Stimulated activated CD4-positive, alpha-beta T cell treated with anti-CD3 and anti-CD28 coated beads, TNF-alpha, amount 100 ng/mL, for 24 hours (primary cell): ENCODE measurements around the gene PDGFC.
"Not testable (repeated sequence)": the region's sequence is repeated elsewhere in the genome, so short reads cannot be mapped to it uniquely, and the experiment has no call there.

Experiments
- DNase-seq, 3 experiments: peaks; one replicate each; pipeline ENCODE4 v3.0.0-alpha.2; 2020; ENCODE audit warnings: low read depth in 3 of 3

Gene PDGFC

DNA sequence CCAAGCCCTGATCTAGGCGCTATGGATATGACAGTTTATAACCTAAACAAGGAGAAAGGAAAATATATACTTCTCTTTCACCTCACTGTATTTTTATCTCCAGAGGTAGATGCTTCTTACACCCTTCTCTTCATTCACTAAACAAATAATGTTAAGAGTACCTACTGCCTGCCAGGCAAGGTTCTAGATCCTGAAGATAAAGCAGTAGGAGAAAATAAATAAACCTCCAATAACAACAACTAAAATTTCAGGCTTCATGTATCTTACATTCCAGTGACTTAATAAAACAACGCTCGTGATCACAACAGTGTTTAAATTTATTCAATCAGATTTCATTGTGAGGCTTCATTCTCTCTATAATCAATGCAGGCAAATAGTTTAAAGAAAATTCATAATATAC lies 20.7 kb downstream of the PDGFC start:
- no peak for DNase-seq

GRCh38 chr4:156950090-156950489 lies 21.5 kb downstream of the PDGFC start:
- DNase-seq = no peak

DNA sequence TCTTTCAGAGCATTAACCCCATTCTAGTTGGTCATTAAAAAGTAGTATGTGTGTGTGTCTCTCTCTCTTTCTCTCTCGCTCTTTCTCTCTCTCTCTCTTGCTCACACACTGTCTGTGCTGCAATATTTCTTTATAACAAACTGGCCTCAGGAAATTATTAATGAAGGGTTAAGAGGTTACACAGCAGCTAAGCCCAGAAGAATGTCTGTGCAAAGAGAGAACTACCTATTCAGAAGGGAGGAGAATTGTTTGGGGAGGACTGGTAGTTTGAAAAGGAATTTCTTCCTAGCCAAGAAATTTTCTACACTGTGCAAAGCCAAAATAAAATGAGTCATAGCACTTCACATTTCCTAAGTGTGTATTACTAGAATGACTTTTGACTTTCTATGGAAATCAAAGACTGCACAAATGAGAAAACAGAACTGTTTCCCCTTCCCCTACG lies 22.2 kb downstream of the PDGFC start:
- no peak for DNase-seq

GRCh38 chr4:156948738-156949137 lies 22.9 kb downstream of the PDGFC start:
- no peak for DNase-seq

DNA sequence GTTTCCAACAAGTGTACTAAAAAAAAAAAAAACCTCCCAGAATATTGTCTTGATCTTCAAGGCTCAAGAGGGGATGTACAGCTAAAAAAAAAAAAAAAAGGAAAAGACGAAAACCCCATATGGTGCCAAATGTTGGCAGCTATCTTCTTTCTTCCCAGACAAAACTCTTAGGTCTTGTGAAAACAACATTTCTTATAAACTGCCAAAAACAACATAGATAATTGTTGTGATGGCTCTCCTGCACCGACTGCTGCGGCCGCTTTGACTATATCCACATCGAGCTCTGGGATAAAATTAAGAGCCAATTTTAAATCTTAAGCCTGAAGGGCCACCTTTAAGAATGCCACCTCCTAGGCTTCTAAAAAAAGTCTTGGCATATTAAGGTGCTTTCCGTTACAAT lies 23.5 kb downstream of the PDGFC start:
- no peak for DNase-seq

GRCh38 chr4:156946516-156947424 lies 24.8 kb downstream of the PDGFC start:
- no peak for DNase-seq

DNA sequence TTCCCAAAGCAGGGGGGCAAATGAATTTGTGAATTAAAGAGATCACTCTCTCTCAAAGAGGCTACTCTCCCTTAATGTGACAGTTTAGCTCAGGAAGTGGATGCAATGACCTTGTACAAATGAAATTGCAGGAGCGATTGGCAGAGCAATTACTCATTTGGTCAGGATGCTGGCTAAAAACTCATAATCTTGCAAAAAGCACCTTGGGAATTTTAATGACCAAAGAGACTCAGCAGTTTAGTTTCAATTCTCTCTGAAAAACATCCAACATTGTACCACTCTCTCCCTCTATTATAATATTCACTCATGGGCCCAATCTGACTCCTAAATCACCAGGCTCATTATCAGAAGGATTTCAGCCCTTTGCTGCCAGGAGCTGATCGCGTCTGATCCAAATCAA lies 26.1 kb downstream of the PDGFC start:
- no peak for DNase-seq

DNA sequence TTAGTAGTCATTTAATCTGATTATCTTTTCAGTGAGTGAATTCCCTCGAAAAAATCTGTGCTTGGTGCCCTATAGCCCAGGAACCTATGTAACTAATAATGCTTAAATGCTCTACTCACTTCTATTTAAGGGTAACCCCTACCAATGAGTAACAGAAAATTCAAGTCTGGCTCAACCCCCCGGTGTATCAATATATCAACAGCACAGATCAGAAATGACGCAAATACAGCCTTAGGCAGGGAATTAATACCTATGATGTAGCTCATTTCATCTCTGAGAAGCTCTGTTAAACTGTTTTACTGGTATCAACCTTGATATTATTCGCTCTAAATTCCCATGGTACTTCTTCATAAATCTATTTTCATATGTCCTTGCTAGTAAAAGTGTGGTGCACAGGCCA lies 28.6 kb downstream of the PDGFC start:
- no peak for DNase-seq

- DNase-seq = no peak
Measured at GRCh38 chr4:156941940-156942548, 29.6 kb downstream of the PDGFC start.

GRCh38 chr4:156939801-156940200 lies 31.8 kb downstream of the PDGFC start:
- DNase-seq = no peak

GRCh38 chr4:156939139-156939538 lies 32.5 kb downstream of the PDGFC start:
- DNase-seq = no peak

DNA sequence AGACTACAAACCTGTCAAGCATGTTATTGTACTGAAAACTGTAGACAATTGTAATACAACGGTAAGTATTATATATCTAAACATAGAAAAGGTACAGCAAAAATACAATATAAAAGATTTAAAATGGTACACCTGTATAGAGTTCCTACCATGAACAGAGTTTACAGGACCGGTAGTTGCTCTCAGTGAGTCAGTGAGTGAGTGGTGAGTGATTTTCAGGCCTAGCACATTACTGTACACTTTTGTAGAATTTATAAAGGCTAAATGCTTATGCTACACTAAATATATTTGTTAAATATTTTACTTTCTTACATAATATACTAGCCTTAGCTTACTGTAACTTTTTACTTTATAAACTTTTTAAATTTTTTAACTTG lies 37.4 kb downstream of the PDGFC start:
- no peak for DNase-seq

DNA sequence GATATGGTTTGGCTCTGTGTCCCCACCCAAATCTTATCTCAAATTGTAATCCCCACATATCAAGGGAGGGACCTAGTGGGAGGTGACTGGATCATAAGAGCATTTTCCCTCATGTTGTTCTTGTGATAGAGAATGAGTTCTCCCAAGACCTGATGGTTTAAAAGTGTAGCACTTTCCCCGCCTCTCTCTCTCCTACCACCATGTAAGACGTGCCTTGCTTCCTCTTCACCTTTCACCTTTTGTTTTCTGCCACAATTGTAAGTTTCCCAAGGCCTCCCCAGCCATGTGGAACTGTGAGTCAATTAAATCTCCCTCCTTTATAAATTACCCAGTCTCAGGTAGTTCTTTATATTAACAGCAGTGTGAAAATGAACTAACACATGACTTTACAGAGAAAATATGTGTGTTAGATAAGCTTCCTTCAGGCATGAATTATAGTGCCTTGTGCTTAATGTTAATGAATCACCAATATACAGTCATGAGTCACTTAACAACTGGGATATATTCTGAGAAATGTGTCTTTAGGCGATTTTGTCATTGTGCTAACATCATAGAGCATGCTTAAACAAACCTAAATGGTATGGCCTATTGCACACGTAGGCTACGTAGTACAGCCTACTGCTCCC lies 37.9 kb downstream of the PDGFC start:
- no peak for DNase-seq

GRCh38 chr4:156932360-156932759 lies 39.2 kb downstream of the PDGFC start:
- DNase-seq = not testable (repeated sequence)

GRCh38 chr4:156931267-156931666 lies 40.3 kb downstream of the PDGFC start:
- no peak for DNase-seq

DNA sequence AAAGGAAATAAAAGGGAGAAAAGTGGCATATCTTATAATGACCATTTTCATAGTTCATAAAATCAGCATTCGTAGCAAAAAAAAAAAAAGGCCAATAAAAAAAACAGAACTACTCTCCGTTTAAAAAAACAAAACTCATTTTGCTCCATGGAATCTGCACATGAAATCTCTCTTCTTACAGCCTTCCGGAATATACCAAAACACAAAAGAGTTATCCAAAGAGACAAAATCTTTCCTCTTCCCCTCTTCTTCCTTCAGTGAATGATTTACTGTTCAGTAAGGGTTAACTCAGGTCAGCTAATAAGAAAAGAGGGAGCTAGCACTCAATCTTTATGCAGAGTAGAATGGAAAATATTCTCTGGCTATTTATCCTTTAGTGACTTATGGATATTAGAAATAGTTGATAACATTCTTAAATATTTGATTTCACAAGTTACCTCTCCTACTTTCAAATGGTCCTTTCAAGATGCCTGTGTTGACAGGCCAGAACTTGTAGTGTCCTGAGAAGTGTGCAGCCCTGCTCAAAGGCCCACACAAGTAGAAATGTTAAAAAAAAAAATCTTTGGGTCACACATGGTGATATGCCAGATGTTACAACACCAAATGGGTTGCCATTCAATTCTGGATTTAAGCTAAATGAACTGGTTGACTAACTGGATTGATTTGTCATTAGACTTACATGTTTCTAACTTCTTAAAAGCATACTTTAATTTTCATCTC lies 42.1 kb downstream of the PDGFC start:
- no peak for DNase-seq

DNA sequence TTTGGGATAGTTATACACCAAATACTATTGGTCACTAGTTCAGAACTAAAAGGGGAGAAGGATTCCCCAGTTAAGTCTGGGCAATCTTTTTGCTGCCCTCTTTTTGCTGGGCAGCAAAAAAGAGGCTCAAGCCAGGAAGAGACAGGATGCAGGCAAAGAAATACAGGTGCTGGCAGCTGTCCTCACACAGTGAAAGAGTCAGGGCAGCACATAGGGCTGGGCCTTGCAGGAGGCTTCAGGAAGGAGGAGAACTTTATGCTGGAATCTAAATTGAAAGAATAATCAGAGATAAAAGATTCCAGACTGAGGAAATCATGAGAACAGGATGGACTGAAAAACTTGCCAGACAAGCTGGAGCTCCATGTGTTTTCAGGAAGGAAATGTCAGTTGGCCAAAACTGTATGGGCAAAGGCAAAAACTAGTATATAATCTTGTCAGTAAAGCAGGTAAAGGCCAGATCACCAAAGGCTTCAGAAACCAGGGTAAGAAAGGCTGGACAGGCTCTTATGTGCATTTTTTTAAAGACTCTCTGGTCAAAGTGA lies 46.8 kb downstream of the PDGFC start:
- no peak for DNase-seq

- DNase-seq = no peak
Measured at GRCh38 chr4:156923525-156923924, 48.1 kb downstream of the PDGFC start.

GRCh38 chr4:156915221-156915620 lies 56.4 kb downstream of the PDGFC start:
- no peak for DNase-seq

DNA sequence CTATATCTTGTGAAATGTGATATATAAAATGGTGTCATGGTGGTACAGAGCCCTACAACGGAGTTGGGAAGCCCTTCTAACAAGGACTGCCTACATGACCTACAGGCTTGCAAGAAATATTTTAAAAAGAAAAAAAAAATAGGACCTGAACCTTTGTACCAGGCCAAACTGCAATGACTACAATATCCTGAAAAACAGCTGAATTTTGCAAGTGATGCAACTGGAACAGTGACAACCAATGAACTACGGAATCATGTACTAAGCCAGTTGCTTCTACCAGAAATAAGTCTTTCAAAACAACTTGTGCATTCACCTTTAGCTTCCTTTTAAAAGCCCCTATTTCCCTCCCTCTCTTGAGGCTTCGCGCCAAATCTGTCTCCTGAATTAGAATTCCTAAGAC lies 58.4 kb downstream of the PDGFC start:
- no peak for DNase-seq

DNA sequence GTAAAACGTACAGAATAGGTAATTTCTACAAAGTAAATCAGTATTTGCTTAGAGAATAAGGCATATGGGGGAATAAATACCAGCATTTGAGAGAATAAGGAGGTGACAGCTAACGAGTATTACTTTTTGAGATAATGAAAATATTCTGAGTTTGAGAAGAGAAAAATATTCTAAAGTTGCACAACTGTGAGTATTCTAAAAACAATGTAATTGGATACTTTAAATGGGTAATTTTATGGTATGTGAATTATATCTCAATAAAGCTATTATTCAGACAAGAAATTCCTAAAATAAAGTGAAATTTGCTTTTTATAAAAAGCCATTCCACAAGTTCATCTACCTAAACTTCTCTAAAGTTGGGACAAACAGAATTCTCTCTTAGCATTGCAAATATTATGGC lies 62.6 kb downstream of the PDGFC start:
- DNase-seq = no peak

DNA sequence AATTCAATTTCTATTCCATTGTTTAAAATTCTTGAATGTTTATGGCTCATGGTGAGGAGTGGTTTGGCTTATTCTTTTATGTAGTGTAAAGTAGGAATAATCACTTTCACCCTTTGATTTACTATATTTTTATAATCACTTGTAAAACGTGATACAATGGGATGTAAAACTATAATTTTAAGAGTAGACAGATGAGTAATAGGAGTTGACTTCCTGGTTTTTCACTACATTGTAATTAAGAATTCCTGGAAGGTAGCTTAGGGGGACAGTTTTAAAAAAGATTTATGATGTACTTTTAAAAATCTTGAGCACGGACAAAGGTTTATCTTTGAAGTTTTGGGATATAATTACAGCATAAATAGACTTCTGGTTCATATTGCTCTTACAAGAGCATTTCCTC lies 65.3 kb downstream of the PDGFC start:
- no peak for DNase-seq
